ENCODE data around the gene SECISBP2. TPM values are rescaled to one million over a fixed set of nuclear protein-coding genes. Genes with fewer than 3 reads are reported as not detected.

SECISBP2 gene
- total and polyA plus RNA-seq, 2 of the 13 experiments (the other 11 are each of a cell fraction or from before 2014, with no cell fraction given), result 32.4 to 38.0 TPM

- peak; percentile 95 for TF ChIP-seq ATF2 (CRISPR knock-in tag; IDR thresholded peaks at IDR 0.05)
- TF ChIP-seq FOSL1 (CRISPR knock-in tag; IDR thresholded peaks at IDR 0.05; ENCODE audit: borderline replicate concordance), result no peak
- TF ChIP-seq TGIF2 (CRISPR knock-in tag; IDR thresholded peaks at IDR 0.05), result peak; percentile 91
- peak; percentile 100 for TF ChIP-seq RFXAP (CRISPR knock-in tag; IDR thresholded peaks at IDR 0.05; ENCODE audit: borderline replicate concordance)
- TF ChIP-seq NR2C2 (CRISPR knock-in tag; IDR thresholded peaks at IDR 0.05; ENCODE audit: borderline replicate concordance), result peak; percentile 73
- no peak for TF ChIP-seq ZSCAN30 (CRISPR knock-in tag; IDR thresholded peaks at IDR 0.05)
- TF ChIP-seq ZKSCAN8 (CRISPR knock-in tag; IDR thresholded peaks at IDR 0.05; ENCODE audit: borderline replicate concordance), result no peak
- peak; percentile 80 for TF ChIP-seq GMEB1 (CRISPR knock-in tag; IDR thresholded peaks at IDR 0.05; ENCODE audit: borderline replicate concordance)
- TF ChIP-seq TEF (CRISPR knock-in tag; IDR thresholded peaks at IDR 0.05), result no peak
- no peak for TF ChIP-seq XRCC5 (optimal IDR thresholded peaks at IDR 0.05; ENCODE audit: low read length)
- TF ChIP-seq ZNF547 (CRISPR knock-in tag; IDR thresholded peaks at IDR 0.05), result peak; percentile 93
- TF ChIP-seq RFX3 (CRISPR knock-in tag; IDR thresholded peaks at IDR 0.05), result no peak
- TF ChIP-seq NFKBIZ (CRISPR knock-in tag; IDR thresholded peaks at IDR 0.05), result 0 out of 2 replicates have a peak, but pooled peaks have one; percentile 14
- TF ChIP-seq MXD1 (CRISPR knock-in tag; IDR thresholded peaks at IDR 0.05), result peak; percentile 52
- 0 out of 2 replicates have a peak, but pooled peaks have one; percentile 14 for TF ChIP-seq ZNF792 (CRISPR knock-in tag; IDR thresholded peaks at IDR 0.05)
- TF ChIP-seq ZNF12 (CRISPR knock-in tag; IDR thresholded peaks at IDR 0.05), result no peak
- TF ChIP-seq NFE2L1 (CRISPR knock-in tag; IDR thresholded peaks at IDR 0.05; ENCODE audit: borderline replicate concordance), result no peak
- no peak for TF ChIP-seq TBL1XR1 (IDR thresholded peaks at IDR 0.05; ENCODE audit: borderline replicate concordance, low read length, partially characterized antibody)
- TF ChIP-seq KAT2B (IDR thresholded peaks at IDR 0.05; ENCODE audit: borderline replicate concordance, low read depth, low read length), result no peak
- no peak for TF ChIP-seq TAF15 (IDR thresholded peaks at IDR 0.05; ENCODE audit: low read depth, low read length, poor library complexity, severe bottlenecking)
- TF ChIP-seq ZNF329 (CRISPR knock-in tag; IDR thresholded peaks at IDR 0.05; ENCODE audit: low read depth), result no peak
- peak; percentile 15; the same call in 1 of the 2 replicates for TF ChIP-seq ZNF331 (CRISPR knock-in tag; IDR thresholded peaks at IDR 0.05)
- TF ChIP-seq ZBTB7B (CRISPR knock-in tag; IDR thresholded peaks at IDR 0.05), result peak; percentile 26; the same call in 1 of the 2 replicates
- peak; percentile 11 for TF ChIP-seq SKI (IDR thresholded peaks at IDR 0.05; ENCODE audit: partially characterized antibody)
- TF ChIP-seq PHF8 (CRISPR knock-in tag; IDR thresholded peaks at IDR 0.05), result peak; percentile 89
- no peak for TF ChIP-seq ZFP36L2 (CRISPR knock-in tag; IDR thresholded peaks at IDR 0.05)
- TF ChIP-seq SRSF9 (IDR thresholded peaks at IDR 0.05; ENCODE audit: borderline replicate concordance, insufficient read depth, low read depth, low read length, poor library complexity, severe bottlenecking), result no peak
These were observed 7.6 kb upstream of the SECISBP2 start, which contains the start of gene CKS2 (continued) for GRCh38 chr9:89310475-89311345.
